Loucy (cell line): ENCODE data around the gene ZNRF2.

Experiments
- CTCF ChIP-seq: fragments of 200-600 bp; sonication (generic); conservative IDR thresholded peaks from 2 replicates; pipeline ENCODE4 v1.5.1; 2014; ENCODE audit warnings: mild to moderate bottlenecking, antibody characterized with exemption, low read length
- EZH2phosphoT487 ChIP-seq: fragments of 200-600 bp; IDR thresholded peaks from 2 replicates; pipeline ENCODE4 v1.6.1; 2018; ENCODE audit warnings: antibody characterized with exemption, mild to moderate bottlenecking, moderate library complexity, borderline replicate concordance

GRCh38 chr7:30270921-30271320 lies 13.5 kb upstream of the ZNRF2 start:
- TF ChIP-seq EZH2phosphoT487 (no peak), CTCF (no peak)
